GM19043 (cell line): ENCODE measurements around the gene ARHGAP9.

Experiments
- ATAC-seq: cut with Tn5 transposase; IDR thresholded peaks from one replicate; pipeline ENCODE4 v1.9.1; 2021; ENCODE audit warnings: low read depth; ENCODE audit not compliant: unreplicated experiment

Gene ARHGAP9

GRCh38 chr12:57473886-57474285, 5.8 kb downstream of the ARHGAP9 start:
- ATAC-seq: no peak

DNA sequence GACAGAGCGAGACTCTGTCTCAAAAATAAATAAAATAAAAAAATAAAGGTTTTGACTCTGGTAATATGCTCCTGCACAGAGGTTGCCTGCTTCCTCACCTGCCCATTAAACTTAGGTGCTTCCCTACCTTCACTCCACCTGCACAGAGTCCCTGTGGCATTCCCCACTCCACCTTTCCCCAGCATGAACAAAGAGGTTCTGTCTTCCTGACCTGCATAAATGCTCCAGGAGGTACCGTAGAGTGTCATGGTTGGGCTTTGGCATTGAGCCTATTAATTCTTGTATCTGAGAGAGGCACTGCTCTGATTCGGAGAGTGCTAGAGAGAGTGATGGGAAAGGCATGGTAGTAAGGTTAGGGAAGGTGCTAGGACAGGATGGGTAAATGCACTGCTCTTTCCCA, 6.3 kb downstream of the ARHGAP9 start:
- ATAC-seq: no peak

DNA sequence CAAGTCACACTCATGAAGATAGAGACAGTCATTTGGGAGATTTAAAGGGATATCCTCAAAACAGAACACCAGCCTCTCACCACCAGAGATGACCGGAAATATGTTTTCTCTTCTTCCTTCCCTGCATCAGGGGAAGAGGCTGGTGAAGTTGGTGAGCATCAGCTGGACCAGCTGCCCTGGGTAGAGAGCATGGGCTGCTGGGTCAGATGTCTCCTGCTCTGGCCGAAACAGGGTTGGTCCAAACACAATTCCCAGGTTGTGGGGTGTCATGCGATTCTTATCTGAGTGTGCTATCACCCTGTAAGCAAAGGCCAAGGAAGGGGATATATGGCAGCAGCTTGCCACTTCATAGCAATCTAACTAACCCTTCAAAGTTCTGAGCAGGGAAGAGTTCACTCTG, 7.3 kb downstream of the ARHGAP9 start:
- no peak for ATAC-seq

- no peak for ATAC-seq
Measured at GRCh38 chr12:57471661-57472060, 8.0 kb downstream of the ARHGAP9 start.

GRCh38 chr12:57470970-57471656, 8.6 kb downstream of the ARHGAP9 start:
- no peak for ATAC-seq

- ATAC-seq: no peak
Measured at GRCh38 chr12:57470286-57470969, 9.2 kb downstream of the ARHGAP9 start.

DNA sequence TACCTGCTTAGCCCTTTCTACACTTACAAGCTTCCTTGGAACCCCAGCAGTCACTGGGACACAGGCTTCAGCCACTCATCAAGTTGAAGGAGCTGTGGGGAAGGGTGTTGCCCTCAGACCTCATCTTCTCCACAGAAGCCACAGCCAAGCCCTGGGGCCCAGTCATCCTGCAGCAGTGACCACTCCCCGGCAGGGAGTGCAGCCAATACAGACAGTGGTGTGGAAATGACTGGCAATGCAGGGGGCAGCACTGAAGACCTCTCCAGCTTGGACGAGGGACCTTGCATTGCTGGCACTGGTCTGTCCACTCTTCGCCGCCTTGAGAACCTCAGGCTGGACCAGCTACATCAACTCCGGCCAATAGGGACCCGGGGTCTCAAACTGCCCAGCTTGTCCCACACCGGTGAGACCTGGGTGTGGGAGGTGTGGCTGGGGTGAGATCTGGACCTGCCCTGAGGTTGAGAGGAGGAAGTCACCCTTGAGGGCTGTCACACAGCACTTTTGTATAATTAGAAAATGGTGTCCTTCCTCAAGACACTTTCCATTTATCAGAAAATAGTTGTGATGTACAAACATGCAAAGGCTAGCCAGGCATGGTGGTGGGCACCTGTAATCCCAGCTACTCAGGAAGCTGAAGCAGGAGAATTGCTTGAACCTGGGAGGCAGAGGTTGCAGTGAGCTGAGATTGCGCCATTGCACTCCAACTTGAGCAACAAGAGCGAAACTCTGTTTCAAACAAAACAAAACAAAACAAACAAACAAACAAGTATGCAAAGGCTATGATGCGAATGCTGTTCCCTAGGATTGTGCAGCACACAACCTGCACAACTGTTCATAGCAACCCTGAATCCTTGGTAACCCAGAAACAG, 10.1 kb downstream of the ARHGAP9 start:
- ATAC-seq: no peak

- ATAC-seq: no peak
Measured at GRCh38 chr12:57467915-57468314, 11.8 kb downstream of the ARHGAP9 start.

DNA sequence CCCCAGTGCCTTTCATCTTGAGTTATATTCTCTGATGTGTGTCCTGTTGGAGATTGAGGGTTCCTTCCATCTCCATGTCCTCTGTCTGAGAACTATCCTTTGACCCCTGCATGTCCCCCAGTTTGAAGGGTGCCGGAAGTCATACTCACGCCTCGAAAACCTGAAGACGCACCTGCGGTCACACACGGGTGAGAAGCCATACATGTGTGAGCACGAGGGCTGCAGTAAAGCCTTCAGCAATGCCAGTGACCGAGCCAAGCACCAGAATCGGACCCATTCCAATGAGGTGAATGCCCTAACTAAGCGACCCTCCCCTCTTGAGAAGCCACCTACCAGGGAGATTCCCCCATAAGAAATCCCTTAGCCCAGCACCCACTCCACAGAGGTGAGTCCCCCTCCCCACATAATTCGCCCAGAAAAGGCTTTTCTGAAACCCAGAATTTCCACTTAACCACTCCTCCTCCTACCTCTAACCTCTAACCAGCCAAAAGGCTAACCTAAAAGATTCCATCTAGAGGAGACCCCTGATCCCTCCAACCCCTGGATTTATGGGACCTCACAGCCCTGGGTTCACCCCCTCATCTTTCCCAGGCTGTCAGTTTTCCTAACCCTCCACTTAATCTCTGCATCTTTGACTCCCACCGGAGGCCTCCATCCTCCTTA, 12.3 kb downstream of the ARHGAP9 start:
- no peak for ATAC-seq

GRCh38 chr12:57465747-57466505, 13.7 kb downstream of the ARHGAP9 start:
- ATAC-seq: no peak

DNA sequence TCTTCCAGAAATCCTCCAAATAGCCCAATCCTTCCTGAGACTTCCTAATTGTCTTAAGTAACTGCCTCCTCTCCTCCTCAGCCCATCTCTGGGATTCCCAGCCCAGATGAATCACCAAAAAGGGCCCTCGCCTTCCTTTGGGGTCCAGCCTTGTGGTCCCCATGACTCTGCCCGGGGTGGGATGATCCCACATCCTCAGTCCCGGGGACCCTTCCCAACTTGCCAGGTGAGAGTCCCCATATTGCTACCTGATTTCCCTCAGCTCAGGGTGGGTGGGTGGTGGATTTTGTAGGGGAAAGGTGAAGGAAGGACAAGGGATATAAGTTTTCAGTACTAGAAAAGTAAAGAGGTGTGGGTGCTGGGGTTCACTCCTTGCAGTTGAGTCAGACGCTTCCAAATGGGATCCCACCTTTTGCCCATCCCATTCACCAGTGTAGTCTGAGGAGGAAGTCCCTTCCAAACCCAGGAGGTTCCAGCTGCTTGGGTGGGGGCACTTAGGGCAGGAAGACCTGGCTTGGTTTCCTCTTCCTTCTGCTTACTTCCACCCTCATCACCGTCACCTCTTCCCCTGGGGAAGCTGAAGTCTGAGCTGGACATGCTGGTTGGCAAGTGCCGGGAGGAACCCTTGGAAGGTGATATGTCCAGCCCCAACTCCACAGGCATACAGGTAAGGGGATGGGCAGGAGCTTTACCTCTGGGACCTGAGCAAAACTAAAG, 14.5 kb downstream of the ARHGAP9 start:
- no peak for ATAC-seq

GRCh38 chr12:57464569-57464968, 15.1 kb downstream of the ARHGAP9 start:
- ATAC-seq: no peak

- no peak for ATAC-seq
Measured at GRCh38 chr12:57462912-57463253, 16.8 kb downstream of the ARHGAP9 start.

- ATAC-seq: peak; percentile 68
Measured at GRCh38 chr12:57462251-57462911, 17.3 kb downstream of the ARHGAP9 start.

GRCh38 chr12:57461917-57462250, 17.8 kb downstream of the ARHGAP9 start:
- no peak for ATAC-seq

DNA sequence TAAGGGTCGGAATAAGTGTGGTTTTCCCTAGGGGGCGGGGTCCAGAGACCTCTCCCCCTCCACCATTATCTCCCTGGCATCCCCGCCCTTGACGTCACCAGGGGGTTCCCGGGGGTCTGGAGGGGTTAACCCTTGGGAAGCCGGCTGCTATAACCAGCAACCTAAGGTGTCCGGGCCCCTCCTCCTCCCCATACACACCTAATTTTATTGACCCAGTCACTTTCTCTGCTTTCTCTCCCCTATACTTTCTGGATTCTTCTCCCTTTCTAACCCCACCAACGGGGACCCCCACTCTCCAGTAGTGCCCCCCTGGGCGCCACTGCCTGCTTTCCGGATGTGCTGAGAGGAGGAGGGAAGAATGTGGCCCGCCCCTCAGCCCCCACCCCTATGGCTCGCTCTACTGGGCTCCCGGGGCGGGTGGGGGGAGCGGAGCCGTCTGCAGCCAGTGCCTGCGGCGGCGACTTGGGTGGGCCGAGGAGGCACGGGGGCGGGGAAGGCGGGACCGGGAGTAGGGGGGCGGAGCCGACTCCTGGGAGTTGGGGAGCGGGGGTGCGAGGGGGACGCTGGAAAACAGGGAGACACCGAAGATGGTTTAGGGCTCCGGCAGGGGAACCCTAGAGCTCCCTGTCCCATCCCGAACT, 18.3 kb downstream of the ARHGAP9 start:
- no peak for ATAC-seq

- no peak for ATAC-seq
Measured at GRCh38 chr12:57460841-57461275, 18.8 kb downstream of the ARHGAP9 start.

DNA sequence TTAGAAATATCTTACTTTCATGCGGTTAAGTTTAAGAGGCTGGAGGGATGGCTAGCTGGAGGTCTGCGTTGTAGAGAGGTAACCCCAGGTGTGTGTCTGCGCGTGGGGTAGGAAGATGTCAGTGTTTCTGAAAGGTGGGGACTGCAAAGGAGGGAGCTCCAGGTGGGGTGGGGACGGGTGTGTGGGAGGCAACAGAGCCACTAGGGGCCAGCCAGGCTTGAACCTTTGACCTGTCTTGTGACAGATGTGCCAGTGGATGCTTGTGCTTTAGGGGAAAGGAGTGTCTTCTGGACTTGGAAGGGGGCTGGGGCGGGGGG, 19.2 kb downstream of the ARHGAP9 start:
- no peak for ATAC-seq
